Upper lobe of left lung (tissue), 4 donors: ENCODE results near the gene GAB2.

ENCODE experiments used
- CTCF ChIP-seq, 6 experiments: fragments of 450-650 bp in 4 of 6; fragments of 200-600 bp in 2 of 6; sonication (generic) in 2 of 6; IDR thresholded peaks; one replicate each; pipeline ENCODE4 v1.5.1; 2016 to 2019; ENCODE audit warnings: antibody characterized with exemption in 6 of 6
- POLR2A ChIP-seq, 4 donors: fragments of 450-650 bp; IDR thresholded peaks; one replicate each; pipeline ENCODE4 v1.5.1; 2016 to 2017; ENCODE audit warnings: antibody characterized with exemption in 4 of 4, mild to moderate bottlenecking in 2 of 4
- POLR2AphosphoS5 ChIP-seq, 2 donors: sonication (generic); formaldehyde crosslinking; IDR thresholded peaks; one replicate each; pipeline ENCODE4 v1.5.1; 2017; ENCODE audit warnings: antibody characterized with exemption in 2 of 2

GRCh38 chr11:78427615-78428265, 10.1 kb upstream of the GAB2 start:
- TF ChIP-seq CTCF (IDR thresholded peaks at IDR 0.05) (no peak), POLR2A (IDR thresholded peaks at IDR 0.05) (no peak), POLR2AphosphoS5 (IDR thresholded peaks at IDR 0.05) (no peak)
